Neural progenitor cell (in vitro differentiated cells): Measurements from ENCODE around the gene ZIM2.

Experiments
- EZH2 ChIP-seq: fragments of 200-600 bp; sonication (generic); IDR thresholded peaks from 2 replicates; pipeline ENCODE4 v1.6.1; 2017; ENCODE audit warnings: antibody characterized with exemption, mild to moderate bottlenecking, moderate library complexity
- EZH2phosphoT487 ChIP-seq: fragments of 200-600 bp; sonication (generic); IDR thresholded peaks from 2 replicates; pipeline ENCODE4 v1.6.1; 2017; ENCODE audit warnings: antibody characterized with exemption
- TF ChIP-seq, protein P1 (sequence below): fragments of 200-600 bp; sonication (generic); IDR thresholded peaks from 2 replicates; pipeline ENCODE4 v1.5.1; 2017; ENCODE audit warnings: antibody characterized with exemption, mild to moderate bottlenecking

DNA sequence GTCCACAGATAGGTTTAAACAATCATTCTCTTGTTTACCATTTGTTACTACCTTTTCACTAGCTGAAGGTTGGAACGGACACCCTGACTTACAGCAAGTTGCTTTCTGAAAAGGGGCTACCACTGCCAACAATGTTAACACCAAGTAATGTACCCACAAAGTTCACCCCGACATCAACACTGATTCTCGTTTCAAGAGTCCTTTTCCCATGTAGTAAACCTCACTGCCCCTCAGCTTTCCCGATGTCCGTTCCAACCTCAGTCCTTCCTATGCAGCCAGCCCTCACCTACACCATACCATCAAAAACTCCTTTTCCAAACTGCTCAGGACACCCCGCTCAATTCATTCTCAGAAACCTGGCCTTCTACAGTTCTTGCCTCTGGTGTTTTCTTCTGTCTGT lies 29.0 kb downstream of the ZIM2 start:
- TF ChIP-seq EZH2 (no peak), EZH2phosphoT487 (no peak)
- TF ChIP-seq, protein P1, sequence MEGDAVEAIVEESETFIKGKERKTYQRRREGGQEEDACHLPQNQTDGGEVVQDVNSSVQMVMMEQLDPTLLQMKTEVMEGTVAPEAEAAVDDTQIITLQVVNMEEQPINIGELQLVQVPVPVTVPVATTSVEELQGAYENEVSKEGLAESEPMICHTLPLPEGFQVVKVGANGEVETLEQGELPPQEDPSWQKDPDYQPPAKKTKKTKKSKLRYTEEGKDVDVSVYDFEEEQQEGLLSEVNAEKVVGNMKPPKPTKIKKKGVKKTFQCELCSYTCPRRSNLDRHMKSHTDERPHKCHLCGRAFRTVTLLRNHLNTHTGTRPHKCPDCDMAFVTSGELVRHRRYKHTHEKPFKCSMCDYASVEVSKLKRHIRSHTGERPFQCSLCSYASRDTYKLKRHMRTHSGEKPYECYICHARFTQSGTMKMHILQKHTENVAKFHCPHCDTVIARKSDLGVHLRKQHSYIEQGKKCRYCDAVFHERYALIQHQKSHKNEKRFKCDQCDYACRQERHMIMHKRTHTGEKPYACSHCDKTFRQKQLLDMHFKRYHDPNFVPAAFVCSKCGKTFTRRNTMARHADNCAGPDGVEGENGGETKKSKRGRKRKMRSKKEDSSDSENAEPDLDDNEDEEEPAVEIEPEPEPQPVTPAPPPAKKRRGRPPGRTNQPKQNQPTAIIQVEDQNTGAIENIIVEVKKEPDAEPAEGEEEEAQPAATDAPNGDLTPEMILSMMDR, result no peak
